GM12878 (cell line): ENCODE measurements around the gene KCND2. TPM values are rescaled to one million over a fixed set of nuclear protein-coding genes. Genes with fewer than 3 reads are reported as not detected.

ENCODE experiments used
- ATAC-seq: fragments of 200-7000 bp; cut with Tn5 transposase; 3 replicates; pipeline ENCODE4 v1.9.1; 2020; ENCODE audit warnings: mild to moderate bottlenecking, moderate library complexity
- BruUV-seq: library from RNA; stranded (reverse); fragments of 400-500 nt; replicated peaks from 2 replicates; lab custom pipeline; 2021; lab: Mats Ljungman, UMichigan
- CTCF ChIA-PET: fragments of 300-600 bp; sonication (Branson Sonifier 250); formaldehyde crosslinking; extraction: SDS; loops from one replicate; lab custom pipeline; 2021; ENCODE audit warnings: inconsistent platforms; lab: Yijun Ruan, JAX
- POLR2A ChIA-PET: fragments of 350-600 bp; formaldehyde crosslinking; extraction: SDS; loops from one replicate; lab custom pipeline; 2021; ENCODE audit warnings: inconsistent platforms; lab: Charles Lee
- RAD21 ChIA-PET: fragments of 300-600 bp; sonication (Branson Sonifier 250); formaldehyde crosslinking; loops from one replicate; lab custom pipeline; 2023; ENCODE audit warnings: antibody characterized with exemption; ENCODE audit not compliant: unreplicated experiment; lab: Charles Lee
- SMC1A ChIA-PET: fragments of 300-600 bp; sonication (Branson Sonifier 250); formaldehyde crosslinking; loops from one replicate; lab custom pipeline; 2023; ENCODE audit not compliant: unreplicated experiment, uncharacterized antibody; lab: Charles Lee
- DNase-seq: peaks from one replicate; pipeline ENCODE4 v3.0.0-alpha.2; 2011; ENCODE audit warnings: low read depth, low spot score
- FAIRE-seq: peaks from 3 replicates; lab custom pipeline; 2011; peaks lifted over from hg19 to GRCh38; lab: Jason Lieb, UNC
- H2AFZ ChIP-seq: 2 replicates; pipeline ENCODE4 v1.6.0; 2011; ENCODE audit warnings: low read depth, low read length, control low read depth; ENCODE audit not compliant: control insufficient read depth
- H3K27ac ChIP-seq: 2 replicates; pipeline ENCODE4 v1.5.1; 2011; ENCODE audit warnings: control low read depth; ENCODE audit not compliant: control insufficient read depth, insufficient read depth
- H3K27me3 ChIP-seq, 2 experiments: replicated peaks in 1 of 2; 2 replicates each; pipeline versions ENCODE4 v1.6.0 to v1.6.1; 2011; ENCODE audit warnings: low read length in 1 of 2; ENCODE audit not compliant: control insufficient read depth in 2 of 2, insufficient read depth in 2 of 2
- H3K36me3 ChIP-seq, 2 experiments: 2 replicates each; pipeline ENCODE4 v1.5.1; 2011; ENCODE audit warnings: low read length in 1 of 2; ENCODE audit not compliant: control insufficient read depth in 2 of 2, insufficient read depth in 2 of 2
- H3K4me1 ChIP-seq: 2 replicates; pipeline ENCODE4 v1.6.1; 2011; ENCODE audit warnings: mild to moderate bottlenecking, low read length, moderate library complexity, mixed read lengths; ENCODE audit not compliant: control insufficient read depth, insufficient read depth
- H3K4me2 ChIP-seq: 2 replicates; pipeline ENCODE4 v1.6.0; 2011; ENCODE audit warnings: control low read depth; ENCODE audit not compliant: control insufficient read depth, insufficient read depth
- H3K4me3 ChIP-seq: fragments of 200-600 bp; sonication (generic); 2 replicates; pipeline ENCODE4 v1.5.1; 2016
- H3K79me2 ChIP-seq: 2 replicates; pipeline ENCODE4 v1.6.0; 2011; ENCODE audit warnings: low read length; ENCODE audit not compliant: control insufficient read depth, insufficient read depth
- H3K9ac ChIP-seq: 2 replicates; pipeline ENCODE4 v1.8.0; 2011; ENCODE audit warnings: low read length, control low read depth, mixed read lengths; ENCODE audit not compliant: control insufficient read depth, insufficient read depth
- H3K9me3 ChIP-seq: replicated peaks from 3 replicates; pipeline ENCODE4 v1.5.1; 2011; ENCODE audit warnings: mild to moderate bottlenecking, low read length; ENCODE audit not compliant: control insufficient read depth, insufficient read depth
- H4K20me1 ChIP-seq: 2 replicates; pipeline ENCODE4 v1.6.0; 2011; ENCODE audit not compliant: control insufficient read depth, insufficient read depth
- BACH1 ChIP-seq: fragments of 450-650 bp; IDR thresholded peaks from 2 replicates; pipeline ENCODE4 v1.6.1; 2017; ENCODE audit warnings: mild to moderate bottlenecking, borderline replicate concordance
- CEBPZ ChIP-seq: fragments of 150-350 bp; IDR thresholded peaks from 2 replicates; pipeline ENCODE4 v1.6.1; 2016; ENCODE audit warnings: low read depth, low read length
- CREB1 ChIP-seq: IDR thresholded peaks from 2 replicates; pipeline ENCODE4 v1.6.1; 2012; ENCODE audit warnings: low read depth, mild to moderate bottlenecking, inconsistent platforms
- CUX1 ChIP-seq: IDR thresholded peaks from 2 replicates; pipeline ENCODE4 v1.6.1; 2012; ENCODE audit warnings: improper control_type of control experiment, low read depth, low read length; ENCODE audit not compliant: insufficient replicate concordance
- GATAD2B ChIP-seq: fragments of 450-650 bp; conservative IDR thresholded peaks from 2 replicates; pipeline ENCODE4 v1.6.1; 2017; ENCODE audit warnings: low read depth, mild to moderate bottlenecking, moderate library complexity
- JUND ChIP-seq: IDR thresholded peaks from 2 replicates; pipeline ENCODE4 v1.6.1; 2012; ENCODE audit warnings: low read depth, mild to moderate bottlenecking, low read length, improper control_type of control experiment, moderate library complexity
- MYB ChIP-seq: fragments of 150-350 bp; IDR thresholded peaks from 2 replicates; pipeline ENCODE4 v1.6.1; 2014; ENCODE audit warnings: mild to moderate bottlenecking, low read depth, low read length, borderline replicate concordance
- NFXL1 ChIP-seq: fragments of 450-650 bp; IDR thresholded peaks from 2 replicates; pipeline ENCODE4 v1.6.1; 2017; ENCODE audit warnings: antibody characterized with exemption, mild to moderate bottlenecking, borderline replicate concordance
- PAX8 ChIP-seq: fragments of 450-650 bp; IDR thresholded peaks from 2 replicates; pipeline ENCODE4 v1.6.1; 2017; ENCODE audit warnings: mild to moderate bottlenecking, moderate library complexity
- RFX5 ChIP-seq: IDR thresholded peaks from 2 replicates; pipeline ENCODE4 v1.6.1; 2011; ENCODE audit warnings: low read depth, low read length, improper control_type of control experiment
- SRF ChIP-seq, 2 experiments: IDR thresholded peaks; 2 replicates each; pipeline ENCODE4 v1.6.1; 2011; ENCODE audit warnings: low read depth in 2 of 2, low read length in 2 of 2, mild to moderate bottlenecking in 1 of 2, moderate library complexity in 1 of 2
- ZNF687 ChIP-seq: fragments of 450-650 bp; IDR thresholded peaks from 2 replicates; pipeline ENCODE4 v1.6.1; 2017; ENCODE audit warnings: mild to moderate bottlenecking, moderate library complexity
- ZSCAN29 ChIP-seq: fragments of 450-650 bp; IDR thresholded peaks from 2 replicates; pipeline ENCODE4 v1.6.1; 2017; ENCODE audit warnings: mild to moderate bottlenecking, moderate library complexity
- WGBS: methylation state at CpG from one replicate; pipeline ENCODE4 v1.1.6; 2016; ENCODE audit warnings: low lambda C conversion rate; ENCODE audit not compliant: insufficient replicate concordance, insufficient coverage; ENCODE audit errors: missing lambda C conversion rate; 5-methylcytosine and 5-hydroxymethylcytosine counted together
- in situ Hi-C: fragments of 300-500 bp; cut with MboI; formaldehyde crosslinking; loops from 9 replicates; pipeline ENCODE4 v1.14.3; 2018; ENCODE audit warnings: mixed read lengths
- intact Hi-C: fragments of 100-400 bp; cut with micrococcal nuclease; formaldehyde crosslinking; loops from one replicate; pipeline ENCODE4 v1.14.2; 2022; ENCODE audit not compliant: unreplicated experiment
- polyA plus RNA-seq, 11 experiments: library from polyadenylated mRNA; depleted of rRNA in 4 of 11; unstranded in 6 of 11; stranded (reverse) in 5 of 11; fragments of >200 nt; fragmentation: Nextera tagmentation in 4 of 11; fragmentation: Illumina TruSeq in 1 of 11; extraction: Ambion mirVana in 4 of 11; extraction: Trizol in 1 of 11; gene quantifications; 1 replicate in 1 of 11; 2 replicates in 10 of 11; pipeline versions ENCODE4 v1.2.1 to v1.2.3, GENCODE V29; 2011 to 2016; ENCODE audit warnings: inconsistent platforms in 2 of 11, missing spikeins in 2 of 11, low read depth in 1 of 11
- total RNA-seq, 4 experiments: library from RNA; depleted of rRNA in 3 of 4; stranded (reverse); fragments of >200 nt in 3 of 4; fragmentation: Illumina TruSeq in 1 of 4; extraction: Trizol in 1 of 4; gene quantifications; 2 replicates each; pipeline versions ENCODE4 v1.2.1 to v1.2.3, GENCODE V29; 2013 to 2021

Gene KCND2
- total and polyA plus RNA-seq, 10 of the 15 experiments (the other 5 are each of a cell fraction or from before 2014, with no cell fraction given) = 3.6 to 22.3 (median 6.3) TPM

GRCh38 chr7:120588416-120588815 lies 315.4 kb downstream of the KCND2 start:
- 0% methylated on average over 1 of the region's 1 CpG for WGBS
- TF ChIP-seq CREB1 = no peak
- no peak for TF ChIP-seq BACH1
- TF ChIP-seq RFX5 = no peak
- TF ChIP-seq PAX8 = no peak
- no peak for TF ChIP-seq ZNF687
- no peak for TF ChIP-seq SRF (IDR thresholded peaks at IDR 0.05; ENCODE audit: low read depth in 2 of 2, low read length in 2 of 2)
- TF ChIP-seq MYB = no peak
- TF ChIP-seq CEBPZ = no peak
- TF ChIP-seq NFXL1 = no peak
- no peak for TF ChIP-seq CUX1
- TF ChIP-seq GATAD2B = no peak
- no peak for TF ChIP-seq JUND
- TF ChIP-seq ZSCAN29 = no peak
- H3K4me3 ChIP-seq = no peak overlapping the region
- FAIRE-seq = no peak
- intact Hi-C loops = loop anchor here (10.0 kb wide), 1 partner anchor 136 kb away; no protein-coding TSS in a partner anchor
- no peak overlapping the region for H2AFZ ChIP-seq
- ChIA-PET POLR2A (interaction anchor here (0.7 kb wide), 1 partner anchor 14 kb away, joined by 4 read pairs; no protein-coding TSS in a partner anchor), SMC1A (no interaction called here), RAD21 (no interaction called here), CTCF (no interaction called here)
- no peak overlapping the region for H3K4me2 ChIP-seq
- no peaks in the 10 kb centered on the region for H3K36me3 ChIP-seq
- no peaks in the 10 kb centered on the region for H4K20me1 ChIP-seq
- no peaks in the 10 kb centered on the region for H3K4me1 ChIP-seq
- no peak for ATAC-seq
- DNase-seq = no peak
- BruUV-seq = no TSS peak
- no peaks in the 10 kb centered on the region for H3K27me3 ChIP-seq
- in situ Hi-C loops = no loop called here
- no peaks in the 10 kb centered on the region for H3K9me3 ChIP-seq
- H3K27ac ChIP-seq = no peak overlapping the region
- H3K79me2 ChIP-seq = no peaks in the 10 kb centered on the region
- H3K9ac ChIP-seq = no peak overlapping the region
